Loucy (cell line): ENCODE data around the gene PRR20G.

Source experiments
- CTCF ChIP-seq: fragments of 200-600 bp; sonication (generic); conservative IDR thresholded peaks from 2 replicates; pipeline ENCODE4 v1.5.1; 2014; ENCODE audit warnings: mild to moderate bottlenecking, antibody characterized with exemption, low read length
- EZH2phosphoT487 ChIP-seq: fragments of 200-600 bp; IDR thresholded peaks from 2 replicates; pipeline ENCODE4 v1.6.1; 2018; ENCODE audit warnings: antibody characterized with exemption, mild to moderate bottlenecking, moderate library complexity, borderline replicate concordance

GRCh38 chr3:127254033-127254644, 33.7 kb downstream of the PRR20G start:
- TF ChIP-seq CTCF (no peak), EZH2phosphoT487 (no peak)
